ENCODE data around the gene TNS4.

Gene TNS4

DNA sequence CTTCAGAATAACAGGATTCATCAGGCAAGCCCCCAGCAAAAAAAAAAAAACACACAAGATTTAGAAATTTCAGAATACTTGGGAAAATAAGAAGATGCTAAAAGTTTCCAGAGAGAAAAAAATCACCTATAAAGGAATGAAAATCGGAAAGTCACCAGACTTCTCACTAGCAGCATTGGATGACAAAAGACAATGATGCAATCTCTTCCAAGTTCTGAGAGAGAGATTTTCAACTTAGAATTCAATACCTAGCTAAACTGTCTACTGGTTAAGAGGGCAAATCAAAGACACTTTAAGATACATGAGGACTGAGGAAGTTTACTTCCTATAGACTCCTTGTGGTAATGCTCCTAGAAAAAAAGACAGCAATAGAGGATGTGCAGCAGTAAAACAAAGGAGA is 23.9 kb upstream of the TNS4 start:
- TF ChIP-seq POLR2AphosphoS5 (IDR thresholded peaks at IDR 0.05; ENCODE audit: low read depth) (no peak), CTCF (IDR thresholded peaks at IDR 0.05; ENCODE audit: insufficient read depth, low read length) (no peak), GABPA (IDR thresholded peaks at IDR 0.05; ENCODE audit: low read depth) (no peak), SPI1 (IDR thresholded peaks at IDR 0.05; ENCODE audit: borderline replicate concordance, low read depth) (no peak)
- TF ChIP-seq, protein P1, sequence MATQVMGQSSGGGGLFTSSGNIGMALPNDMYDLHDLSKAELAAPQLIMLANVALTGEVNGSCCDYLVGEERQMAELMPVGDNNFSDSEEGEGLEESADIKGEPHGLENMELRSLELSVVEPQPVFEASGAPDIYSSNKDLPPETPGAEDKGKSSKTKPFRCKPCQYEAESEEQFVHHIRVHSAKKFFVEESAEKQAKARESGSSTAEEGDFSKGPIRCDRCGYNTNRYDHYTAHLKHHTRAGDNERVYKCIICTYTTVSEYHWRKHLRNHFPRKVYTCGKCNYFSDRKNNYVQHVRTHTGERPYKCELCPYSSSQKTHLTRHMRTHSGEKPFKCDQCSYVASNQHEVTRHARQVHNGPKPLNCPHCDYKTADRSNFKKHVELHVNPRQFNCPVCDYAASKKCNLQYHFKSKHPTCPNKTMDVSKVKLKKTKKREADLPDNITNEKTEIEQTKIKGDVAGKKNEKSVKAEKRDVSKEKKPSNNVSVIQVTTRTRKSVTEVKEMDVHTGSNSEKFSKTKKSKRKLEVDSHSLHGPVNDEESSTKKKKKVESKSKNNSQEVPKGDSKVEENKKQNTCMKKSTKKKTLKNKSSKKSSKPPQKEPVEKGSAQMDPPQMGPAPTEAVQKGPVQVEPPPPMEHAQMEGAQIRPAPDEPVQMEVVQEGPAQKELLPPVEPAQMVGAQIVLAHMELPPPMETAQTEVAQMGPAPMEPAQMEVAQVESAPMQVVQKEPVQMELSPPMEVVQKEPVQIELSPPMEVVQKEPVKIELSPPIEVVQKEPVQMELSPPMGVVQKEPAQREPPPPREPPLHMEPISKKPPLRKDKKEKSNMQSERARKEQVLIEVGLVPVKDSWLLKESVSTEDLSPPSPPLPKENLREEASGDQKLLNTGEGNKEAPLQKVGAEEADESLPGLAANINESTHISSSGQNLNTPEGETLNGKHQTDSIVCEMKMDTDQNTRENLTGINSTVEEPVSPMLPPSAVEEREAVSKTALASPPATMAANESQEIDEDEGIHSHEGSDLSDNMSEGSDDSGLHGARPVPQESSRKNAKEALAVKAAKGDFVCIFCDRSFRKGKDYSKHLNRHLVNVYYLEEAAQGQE (IDR thresholded peaks at IDR 0.05; ENCODE audit: insufficient replicate concordance, low read depth) = no peak
- Histone ChIP-seq H3K4me3 (replicated peaks; ENCODE audit: insufficient read depth, low read length) (no peak overlapping the region), H3K27me3 (ENCODE audit: insufficient read depth, poor library complexity, severe bottlenecking) (peaks cover 8% of the 10 kb centered on the region), H3K27ac (replicated peaks) (no peak overlapping the region)
- DNase-seq (ENCODE audit: low read depth in 1 of 2, low spot score in 1 of 2) = no peak

DNA sequence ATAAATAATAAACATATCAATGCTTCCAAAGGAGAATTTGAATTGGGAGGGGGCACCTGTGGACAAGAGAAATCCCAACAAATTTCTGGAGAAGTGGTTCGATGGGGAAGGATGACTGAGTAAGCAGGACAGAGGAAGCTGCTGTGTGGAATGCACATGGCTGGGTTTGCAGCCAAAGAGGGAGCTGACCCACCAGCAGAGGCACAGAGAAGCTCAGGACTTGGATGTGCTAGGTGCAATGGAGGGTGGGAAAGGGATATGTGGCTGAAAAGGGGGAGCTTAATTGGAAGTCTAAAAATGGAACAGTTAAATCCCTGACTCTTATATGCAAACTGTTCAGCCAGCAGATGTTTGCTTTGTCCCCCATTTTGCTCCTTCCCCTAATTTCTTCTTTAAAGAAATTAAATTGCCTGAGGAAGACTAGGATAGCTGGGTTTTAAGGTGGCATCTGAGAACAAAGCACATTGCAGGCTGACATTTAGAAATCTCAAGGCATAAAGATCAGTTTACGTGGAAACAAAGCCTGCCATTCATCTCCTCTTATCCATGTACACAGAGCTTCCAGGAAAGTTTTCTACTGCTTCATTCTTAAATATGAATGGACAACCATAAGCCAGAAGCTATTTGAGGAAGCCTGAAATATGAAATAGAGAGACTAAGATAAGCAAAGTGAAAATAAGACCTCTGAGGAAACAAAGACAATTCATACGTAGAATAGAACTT is 23.0 kb upstream of the TNS4 start:
- TF ChIP-seq POLR2AphosphoS5 (IDR thresholded peaks at IDR 0.05; ENCODE audit: low read depth) = no peak
- TF ChIP-seq SPI1 (IDR thresholded peaks at IDR 0.05; ENCODE audit: borderline replicate concordance, low read depth) = no peak
- TF ChIP-seq, protein P1 (IDR thresholded peaks at IDR 0.05; ENCODE audit: insufficient replicate concordance, low read depth) = no peak
- Histone ChIP-seq H3K4me3 (replicated peaks; ENCODE audit: insufficient read depth, low read length) (no peak overlapping the region), H3K27ac (replicated peaks) (no peak overlapping the region), H3K27me3 (ENCODE audit: insufficient read depth, poor library complexity, severe bottlenecking) (peaks cover 8% of the 10 kb centered on the region)
- no peak for DNase-seq (ENCODE audit: low read depth in 1 of 2, low spot score in 1 of 2)

- no peak overlapping the region for H3K27ac ChIP-seq (replicated peaks)
- no peak for TF ChIP-seq GABPA (IDR thresholded peaks at IDR 0.05; ENCODE audit: low read depth)
- TF ChIP-seq POLR2AphosphoS5 (IDR thresholded peaks at IDR 0.05; ENCODE audit: low read depth) = no peak
- TF ChIP-seq, protein P1 (IDR thresholded peaks at IDR 0.05; ENCODE audit: insufficient replicate concordance, low read depth) = no peak
- TF ChIP-seq SPI1 (IDR thresholded peaks at IDR 0.05; ENCODE audit: borderline replicate concordance, low read depth) = no peak
- no peak for TF ChIP-seq CTCF (IDR thresholded peaks at IDR 0.05; ENCODE audit: insufficient read depth, low read length)
- no peak for DNase-seq (ENCODE audit: low read depth in 1 of 2, low spot score in 1 of 2)
- H3K4me3 ChIP-seq (replicated peaks; ENCODE audit: insufficient read depth, low read length) = no peak overlapping the region
- H3K27me3 ChIP-seq (ENCODE audit: insufficient read depth, poor library complexity, severe bottlenecking) = peaks cover 8% of the 10 kb centered on the region
Observed at GRCh38 chr17:40522961-40523310, 21.5 kb upstream of the TNS4 start.

All from HL-60 (cell line).